ENCODE measurements around the gene SMC1B. TPM values are rescaled to one million over a fixed set of nuclear protein-coding genes. Genes with fewer than 3 reads are reported as not detected.
A peak's percentile ranks its signal among the peaks of the same experiment; 100 is the strongest.
"Not testable (repeated sequence)": the region's sequence is repeated elsewhere in the genome, so short reads cannot be mapped to it uniquely, and the experiment has no call there.

SMC1B gene
- total RNA-seq, 1 experiment from 2014 or later, result 0.31 TPM

GRCh38 chr22:45357490-45357889, 55.9 kb downstream of the SMC1B start:
- Histone ChIP-seq H4K20me1 (ENCODE audit: insufficient read depth) (no peaks in the 10 kb centered on the region), H3K4me3 (no peak overlapping the region), H3K9me3 (ENCODE audit: insufficient read depth, low read depth) (no peaks in the 10 kb centered on the region), H3K36me3 (ENCODE audit: low read depth) (no peaks in the 10 kb centered on the region), H3F3A (ENCODE audit: insufficient read depth, low read depth) (no peaks in the 10 kb centered on the region), H3K4me1 (replicated peaks; ENCODE audit: insufficient read depth) (no peaks in the 10 kb centered on the region), H3K79me2 (ENCODE audit: low read depth) (no peaks in the 10 kb centered on the region), H3K27me3 (ENCODE audit: insufficient read depth, low read depth) (no peaks in the 10 kb centered on the region), H3K4me2 (no peak overlapping the region), H2AFZ (no peak overlapping the region), H3K9me2 (ENCODE audit: insufficient read depth) (no peaks in the 10 kb centered on the region), H3K27ac (no peak overlapping the region)
- POLR2A ChIA-PET (ENCODE audit: unreplicated experiment), result interaction anchor here (0.6 kb wide), 2 partner anchors 427 to 1266 kb away, joined by 5 to 6 read pairs; no protein-coding TSS in a partner anchor
- CTCF ChIA-PET, result no interaction called here
- TF ChIP-seq CTCF (conservative IDR thresholded peaks at IDR 0.05) (no peak), EZH2 (IDR thresholded peaks at IDR 0.05; ENCODE audit: low read depth) (no peak)
- intact Hi-C loops (cut with micrococcal nuclease; ENCODE audit: unreplicated experiment), result no loop called here
- DNase-seq, result no peak
- BruUV-seq (replicated peaks), result no TSS peak

- Histone ChIP-seq H3K27ac (no peak overlapping the region), H3K36me3 (ENCODE audit: low read depth) (no peaks in the 10 kb centered on the region), H3K4me2 (no peak overlapping the region), H3K9me2 (ENCODE audit: insufficient read depth) (no peaks in the 10 kb centered on the region), H2AFZ (no peak overlapping the region), H3K4me3 (no peak overlapping the region), H3K9me3 (ENCODE audit: insufficient read depth, low read depth) (no peaks in the 10 kb centered on the region), H3K79me2 (ENCODE audit: low read depth) (no peaks in the 10 kb centered on the region), H3K4me1 (replicated peaks; ENCODE audit: insufficient read depth) (no peaks in the 10 kb centered on the region), H3K27me3 (ENCODE audit: insufficient read depth, low read depth) (no peaks in the 10 kb centered on the region), H3F3A (ENCODE audit: insufficient read depth, low read depth) (no peaks in the 10 kb centered on the region), H4K20me1 (ENCODE audit: insufficient read depth) (no peaks in the 10 kb centered on the region)
- ChIA-PET POLR2A (ENCODE audit: unreplicated experiment) (no interaction called here), CTCF (interaction anchor here (0.5 kb wide), 1 partner anchor 26 kb away, joined by 4 read pairs; no protein-coding TSS in a partner anchor)
- TF ChIP-seq CTCF (conservative IDR thresholded peaks at IDR 0.05) (no peak), EZH2 (IDR thresholded peaks at IDR 0.05; ENCODE audit: low read depth) (no peak)
- no peak for DNase-seq
- intact Hi-C loops (cut with micrococcal nuclease; ENCODE audit: unreplicated experiment), result no loop called here
- BruUV-seq (replicated peaks), result no TSS peak
Measured at GRCh38 chr22:45353786-45354185, 59.6 kb downstream of the SMC1B start.

GRCh38 chr22:45352757-45353156, 60.6 kb downstream of the SMC1B start:
- POLR2A ChIA-PET (ENCODE audit: unreplicated experiment); BruUV-seq (replicated peaks): not testable (repeated sequence)

GRCh38 chr22:45351956-45352355, 61.4 kb downstream of the SMC1B start:
- no peaks in the 10 kb centered on the region for H3K9me2 ChIP-seq (ENCODE audit: insufficient read depth)
- no peaks in the 10 kb centered on the region for H3K9me3 ChIP-seq (ENCODE audit: insufficient read depth, low read depth)
- H3K36me3 ChIP-seq (ENCODE audit: low read depth), result no peaks in the 10 kb centered on the region
- CTCF ChIA-PET, result no interaction called here
- TF ChIP-seq EZH2 (IDR thresholded peaks at IDR 0.05; ENCODE audit: low read depth), result no peak
- no peaks in the 10 kb centered on the region for H4K20me1 ChIP-seq (ENCODE audit: insufficient read depth)
- no peaks in the 10 kb centered on the region for H3K79me2 ChIP-seq (ENCODE audit: low read depth)
- H3K4me3 ChIP-seq, result no peak overlapping the region
- no peak overlapping the region for H3K27ac ChIP-seq
- no peaks in the 10 kb centered on the region for H3K4me1 ChIP-seq (replicated peaks; ENCODE audit: insufficient read depth)
- no peaks in the 10 kb centered on the region for H3F3A ChIP-seq (ENCODE audit: insufficient read depth, low read depth)
- no peak for DNase-seq
- H3K27me3 ChIP-seq (ENCODE audit: insufficient read depth, low read depth), result no peaks in the 10 kb centered on the region
- POLR2A ChIA-PET (ENCODE audit: unreplicated experiment), result no interaction called here
- intact Hi-C loops (cut with micrococcal nuclease; ENCODE audit: unreplicated experiment), result no loop called here
- no peak overlapping the region for H2AFZ ChIP-seq
- no TSS peak for BruUV-seq (replicated peaks)
- no peak overlapping the region for H3K4me2 ChIP-seq

More at GRCh38 chr22:45352757-45353156, 60.6 kb downstream of the SMC1B start:
- H3K4me2 ChIP-seq; H3K9me2 ChIP-seq (ENCODE audit: insufficient read depth); H2AFZ ChIP-seq; H3K4me1 ChIP-seq (replicated peaks; ENCODE audit: insufficient read depth); H3K27ac ChIP-seq; H3K9me3 ChIP-seq (ENCODE audit: insufficient read depth, low read depth); H3F3A ChIP-seq (ENCODE audit: insufficient read depth, low read depth); H3K4me3 ChIP-seq; H4K20me1 ChIP-seq (ENCODE audit: insufficient read depth); H3K79me2 ChIP-seq (ENCODE audit: low read depth); intact Hi-C loops (cut with micrococcal nuclease; ENCODE audit: unreplicated experiment); H3K36me3 ChIP-seq (ENCODE audit: low read depth); H3K27me3 ChIP-seq (ENCODE audit: insufficient read depth, low read depth): not testable (repeated sequence)
- CTCF ChIA-PET, result interaction anchor here (0.6 kb wide), 1 partner anchor 181 kb away, joined by 4 read pairs; no protein-coding TSS in a partner anchor
- peak in 1 of 2 experiments; percentile 61 for DNase-seq
